ENCODE results near the gene ST13.
A peak's percentile ranks its signal among the peaks of the same experiment; 100 is the strongest.

ST13 gene

GRCh38 chr22:40818747-40819598 lies 37.5 kb downstream of the ST13 start, which contains the start of gene SLC25A17:
Gene SLC25A17, minus strand, starts transcription at chr22:40819346. Its CDS starts 98 bp downstream, at chr22:40819248.
- Histone ChIP-seq H3K27me3 (ENCODE audit: control insufficient read depth in 5 of 5, insufficient read depth in 4 of 5, low read length in 5 of 5) (no peaks in the 10 kb centered on the region), H3K4me1 (ENCODE audit: control insufficient read depth in 5 of 5, insufficient read depth in 5 of 5, low read length in 5 of 5) (peaks cover 6 to 33% (median 30%) of the 10 kb centered on the region in 5 donors), H3K9ac (ENCODE audit: low read length in 5 of 5) (peak within 1 kb of the TSS; percentile 92 to 95 (median 95)), H3K36me3 (ENCODE audit: control insufficient read depth in 5 of 5, insufficient read depth in 5 of 5, low read length in 5 of 5) (peaks cover 5 to 15% (median 8%) of the 10 kb centered on the region in 5 donors), H3K4me3 (ENCODE audit: low read depth in 1 of 5, low read length in 5 of 5) (peak within 1 kb of the TSS; percentile 99 to 100 (median 99)), H3K9me3 (ENCODE audit: control insufficient read depth in 5 of 5, low read length in 5 of 5) (no peaks in the 10 kb centered on the region), H3K27ac (ENCODE audit: low read depth, low read length) (peak within 1 kb of the TSS; percentile 82)

GRCh38 chr22:40818192-40818746 lies 38.2 kb downstream of the ST13 start:
- peaks cover 6 to 33% (median 30%) of the 10 kb centered on the region in 5 donors for H3K4me1 ChIP-seq (ENCODE audit: control insufficient read depth in 5 of 5, insufficient read depth in 5 of 5, low read length in 5 of 5)
- no peaks in the 10 kb centered on the region for H3K9me3 ChIP-seq (ENCODE audit: control insufficient read depth in 5 of 5, low read length in 5 of 5)
- peaks cover 0 to 9% (median 3%) of the 10 kb centered on the region in 5 donors for H3K36me3 ChIP-seq (ENCODE audit: control insufficient read depth in 5 of 5, insufficient read depth in 5 of 5, low read length in 5 of 5)
- H3K27ac ChIP-seq (ENCODE audit: low read depth, low read length) = no peak overlapping the region
- peak overlapping the region; percentile 92 to 95 (median 95) for H3K9ac ChIP-seq (ENCODE audit: low read length in 5 of 5)
- H3K4me3 ChIP-seq (ENCODE audit: low read depth in 1 of 5, low read length in 5 of 5) = peak overlapping the region; percentile 99 to 100 (median 99)
- no peaks in the 10 kb centered on the region for H3K27me3 ChIP-seq (ENCODE audit: control insufficient read depth in 5 of 5, insufficient read depth in 4 of 5, low read length in 5 of 5)

- peaks cover 0 to 6% (median 0%) of the 10 kb centered on the region in 5 donors for H3K36me3 ChIP-seq (ENCODE audit: control insufficient read depth in 5 of 5, insufficient read depth in 5 of 5, low read length in 5 of 5)
Observed at GRCh38 chr22:40817737-40818136, 38.7 kb downstream of the ST13 start.

GRCh38 chr22:40813912-40814315 lies 42.5 kb downstream of the ST13 start:
- Histone ChIP-seq H3K4me1 (ENCODE audit: control insufficient read depth in 5 of 5, insufficient read depth in 5 of 5, low read length in 5 of 5) (peaks cover 5 to 22% (median 20%) of the 10 kb centered on the region in 5 donors), H3K27ac (ENCODE audit: low read depth, low read length) (no peak overlapping the region), H3K27me3 (ENCODE audit: control insufficient read depth in 5 of 5, insufficient read depth in 4 of 5, low read length in 5 of 5) (no peaks in the 10 kb centered on the region), H3K9ac (ENCODE audit: low read length in 5 of 5) (no peak overlapping the region), H3K9me3 (ENCODE audit: control insufficient read depth in 5 of 5, low read length in 5 of 5) (no peaks in the 10 kb centered on the region), H3K36me3 (ENCODE audit: control insufficient read depth in 5 of 5, insufficient read depth in 5 of 5, low read length in 5 of 5) (peaks cover 0 to 3% (median 0%) of the 10 kb centered on the region in 5 donors), H3K4me3 (ENCODE audit: low read depth in 1 of 5, low read length in 5 of 5) (no peak overlapping the region)

More at GRCh38 chr22:40817737-40818136, 38.7 kb downstream of the ST13 start:
- H3K4me3 ChIP-seq (ENCODE audit: low read depth in 1 of 5, low read length in 5 of 5) = peak overlapping the region; percentile 99 to 100 (median 99)
- no peak overlapping the region for H3K27ac ChIP-seq (ENCODE audit: low read depth, low read length)
- H3K9me3 ChIP-seq (ENCODE audit: control insufficient read depth in 5 of 5, low read length in 5 of 5) = no peaks in the 10 kb centered on the region
- H3K27me3 ChIP-seq (ENCODE audit: control insufficient read depth in 5 of 5, insufficient read depth in 4 of 5, low read length in 5 of 5) = no peaks in the 10 kb centered on the region
- peak overlapping the region in 3 of 5 donors; percentile 14 to 95 (median 94) for H3K9ac ChIP-seq (ENCODE audit: low read length in 5 of 5)
- H3K4me1 ChIP-seq (ENCODE audit: control insufficient read depth in 5 of 5, insufficient read depth in 5 of 5, low read length in 5 of 5) = peaks cover 6 to 33% (median 30%) of the 10 kb centered on the region in 5 donors

GRCh38 chr22:40808018-40808841 lies 48.2 kb downstream of the ST13 start:
- Histone ChIP-seq H3K4me1 (ENCODE audit: control insufficient read depth in 5 of 5, insufficient read depth in 5 of 5, low read length in 5 of 5) (peaks cover 0 to 6% (median 0%) of the 10 kb centered on the region in 5 donors), H3K4me3 (ENCODE audit: low read depth in 1 of 5, low read length in 5 of 5) (no peak overlapping the region), H3K27ac (ENCODE audit: low read depth, low read length) (no peak overlapping the region), H3K36me3 (ENCODE audit: control insufficient read depth in 5 of 5, insufficient read depth in 5 of 5, low read length in 5 of 5) (peaks cover 0 to 4% (median 0%) of the 10 kb centered on the region in 5 donors), H3K9me3 (ENCODE audit: control insufficient read depth in 5 of 5, low read length in 5 of 5) (no peaks in the 10 kb centered on the region), H3K27me3 (ENCODE audit: control insufficient read depth in 5 of 5, insufficient read depth in 4 of 5, low read length in 5 of 5) (no peaks in the 10 kb centered on the region), H3K9ac (ENCODE audit: low read length in 5 of 5) (peak overlapping the region in 1 of 5 donors; percentile 30)

- no peak overlapping the region for H3K27ac ChIP-seq (ENCODE audit: low read depth, low read length)
- H3K9me3 ChIP-seq (ENCODE audit: control insufficient read depth in 5 of 5, low read length in 5 of 5) = no peaks in the 10 kb centered on the region
- peaks cover 0 to 6% (median 0%) of the 10 kb centered on the region in 5 donors for H3K4me1 ChIP-seq (ENCODE audit: control insufficient read depth in 5 of 5, insufficient read depth in 5 of 5, low read length in 5 of 5)
- H3K36me3 ChIP-seq (ENCODE audit: control insufficient read depth in 5 of 5, insufficient read depth in 5 of 5, low read length in 5 of 5) = peaks cover 0 to 4% (median 0%) of the 10 kb centered on the region in 5 donors
- H3K4me3 ChIP-seq (ENCODE audit: low read depth in 1 of 5, low read length in 5 of 5) = no peak overlapping the region
- no peaks in the 10 kb centered on the region for H3K27me3 ChIP-seq (ENCODE audit: control insufficient read depth in 5 of 5, insufficient read depth in 4 of 5, low read length in 5 of 5)
- H3K9ac ChIP-seq (ENCODE audit: low read length in 5 of 5) = no peak overlapping the region
Observed at GRCh38 chr22:40806711-40807110, 49.7 kb downstream of the ST13 start.

- Histone ChIP-seq H3K9me3 (ENCODE audit: control insufficient read depth in 5 of 5, low read length in 5 of 5) (no peaks in the 10 kb centered on the region), H3K4me3 (ENCODE audit: low read depth in 1 of 5, low read length in 5 of 5) (no peak overlapping the region), H3K4me1 (ENCODE audit: control insufficient read depth in 5 of 5, insufficient read depth in 5 of 5, low read length in 5 of 5) (peaks cover 0 to 6% (median 0%) of the 10 kb centered on the region in 5 donors), H3K36me3 (ENCODE audit: control insufficient read depth in 5 of 5, insufficient read depth in 5 of 5, low read length in 5 of 5) (peaks cover 0 to 4% (median 0%) of the 10 kb centered on the region in 5 donors), H3K27me3 (ENCODE audit: control insufficient read depth in 5 of 5, insufficient read depth in 4 of 5, low read length in 5 of 5) (no peaks in the 10 kb centered on the region), H3K9ac (ENCODE audit: low read length in 5 of 5) (no peak overlapping the region), H3K27ac (ENCODE audit: low read depth, low read length) (no peak overlapping the region)
Observed at GRCh38 chr22:40805699-40806203, 50.7 kb downstream of the ST13 start.

- Histone ChIP-seq H3K36me3 (ENCODE audit: control insufficient read depth in 5 of 5, insufficient read depth in 5 of 5, low read length in 5 of 5) (peaks cover 0 to 4% (median 0%) of the 10 kb centered on the region in 5 donors), H3K27me3 (ENCODE audit: control insufficient read depth in 5 of 5, insufficient read depth in 4 of 5, low read length in 5 of 5) (no peaks in the 10 kb centered on the region), H3K9me3 (ENCODE audit: control insufficient read depth in 5 of 5, low read length in 5 of 5) (no peaks in the 10 kb centered on the region), H3K27ac (ENCODE audit: low read depth, low read length) (no peak overlapping the region), H3K9ac (ENCODE audit: low read length in 5 of 5) (no peak overlapping the region), H3K4me1 (ENCODE audit: control insufficient read depth in 5 of 5, insufficient read depth in 5 of 5, low read length in 5 of 5) (peaks cover 0 to 6% (median 0%) of the 10 kb centered on the region in 5 donors), H3K4me3 (ENCODE audit: low read depth in 1 of 5, low read length in 5 of 5) (no peak overlapping the region)
Observed at GRCh38 chr22:40805239-40805638, 51.2 kb downstream of the ST13 start.

GRCh38 chr22:40803321-40803720 lies 53.1 kb downstream of the ST13 start:
- H3K9me3 ChIP-seq (ENCODE audit: control insufficient read depth in 5 of 5, low read length in 5 of 5) = no peaks in the 10 kb centered on the region
- no peak overlapping the region for H3K9ac ChIP-seq (ENCODE audit: low read length in 5 of 5)
- H3K27ac ChIP-seq (ENCODE audit: low read depth, low read length) = no peak overlapping the region
- no peak overlapping the region for H3K4me3 ChIP-seq (ENCODE audit: low read depth in 1 of 5, low read length in 5 of 5)
- peaks cover 0 to under 1% (median 0%) of the 10 kb centered on the region in 5 donors for H3K4me1 ChIP-seq (ENCODE audit: control insufficient read depth in 5 of 5, insufficient read depth in 5 of 5, low read length in 5 of 5)
- peaks cover 0 to 4% (median under 1%) of the 10 kb centered on the region in 5 donors for H3K36me3 ChIP-seq (ENCODE audit: control insufficient read depth in 5 of 5, insufficient read depth in 5 of 5, low read length in 5 of 5)
- no peaks in the 10 kb centered on the region for H3K27me3 ChIP-seq (ENCODE audit: control insufficient read depth in 5 of 5, insufficient read depth in 4 of 5, low read length in 5 of 5)

Data from subcutaneous abdominal adipose tissue (tissue), 5 donors.